Hair follicle dermal papilla cell (primary cell): ENCODE measurements around the gene NADK2. TPM values are rescaled to one million over a fixed set of nuclear protein-coding genes. Genes with fewer than 3 reads are reported as not detected.
A peak's percentile ranks its signal among the peaks of the same experiment; 100 is the strongest.

Source experiments
- small RNA-seq: library from RNA; depleted of rRNA; stranded (forward); fragments of <200 nt; gene quantifications from one replicate; pipeline ENCODE3, GENCODE V24; 2012
- total RNA-seq: library from RNA; depleted of rRNA; stranded (reverse); fragments of >200 nt; gene quantifications from 2 replicates; pipeline ENCODE4 v1.2.3, GENCODE V29; 2012

Gene NADK2
- 35.2 and 36.4 TPM in 2 replicates for total RNA-seq

DNA sequence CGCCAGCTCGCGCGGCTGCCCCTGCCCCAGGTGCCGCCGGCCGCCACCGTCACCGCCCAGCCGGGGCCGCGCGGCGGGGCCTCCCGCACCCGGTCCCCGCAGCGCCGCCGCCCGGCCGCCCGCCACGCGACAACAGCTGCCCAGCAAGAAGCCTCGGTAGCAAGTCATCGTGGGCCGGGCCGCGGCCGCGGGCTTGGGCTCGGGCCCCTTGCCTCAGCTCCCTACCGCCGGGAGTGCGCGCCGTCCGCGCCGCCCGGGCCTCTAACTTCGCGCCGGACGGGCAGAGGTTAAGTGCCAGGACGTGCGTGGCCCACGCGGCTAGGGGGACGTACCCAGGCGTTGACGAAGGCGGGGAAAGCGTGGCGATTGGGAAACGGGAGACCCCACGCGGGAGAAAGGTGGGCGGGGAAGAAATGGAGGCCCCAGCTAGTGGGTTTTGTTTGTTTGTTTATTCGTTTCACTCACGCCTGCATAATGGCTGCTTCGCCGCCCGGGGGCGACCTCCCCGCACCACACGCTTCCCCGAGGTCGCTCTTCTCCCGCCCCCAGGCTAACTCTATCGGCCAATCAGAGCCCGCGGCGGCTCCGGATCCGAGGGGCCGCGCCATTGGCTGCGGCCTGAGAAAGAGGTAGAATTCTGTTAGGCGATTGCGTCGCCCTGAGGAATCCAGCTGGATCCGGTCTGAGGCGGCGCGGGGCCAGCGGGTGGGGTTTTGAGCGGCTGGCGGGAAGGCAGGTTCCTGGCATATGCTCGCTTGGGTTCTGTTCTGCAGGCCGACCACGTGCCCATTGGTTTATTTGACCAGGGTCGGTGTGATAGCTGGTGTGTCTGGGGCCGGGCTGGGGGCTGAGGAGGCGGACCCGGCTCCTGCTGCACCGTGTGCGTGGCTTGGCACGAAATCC is at the start of gene NADK2:
NADK2 (minus strand) TSS at position 295 of the 903 bp plus-strand sequence; CDS start at position 168, 127 bp downstream.

GRCh38 chr5:36151434-36152323 is 90.0 kb downstream of the NADK2 start, which contains the start of the genes LMBRD2 and SKP2:
Gene LMBRD2 (minus strand): TSS chr5:36151887. CDS start chr5:36143349, 8,538 bp downstream.
Gene SKP2 (plus strand): TSS chr5:36152111. CDS start chr5:36152263, 152 bp downstream.

Small RNAs within 50 kb of the gene (small RNA-seq; reads per million reads assigned to genes)
- gene MIR580 (4.2 reads per million, percentile 73 among the genes with 10 or more reads in this experiment), gene RNU6-1305P (not detected)

Other genes with a start within 250 kb of the NADK2 start
- gene UGT3A2, start 175.0 kb downstream of the NADK2 start, total RNA-seq = 5.2 and 8.1 TPM in 2 replicates
- gene LMBRD2, start 90.0 kb downstream of the NADK2 start, total RNA-seq = 13.7 and 14.4 TPM in 2 replicates
- 105 and 108 TPM in 2 replicates for gene SKP2, start 89.8 kb downstream of the NADK2 start, total RNA-seq
- 2.3 and 2.7 TPM in 2 replicates for gene RANBP3L, start 60.0 kb upstream of the NADK2 start, total RNA-seq